HepG2 (cell line): Measurements from ENCODE around the gene EPS8L1. TPM values are rescaled to one million over a fixed set of nuclear protein-coding genes. Genes with fewer than 3 reads are reported as not detected.
A peak's percentile ranks its signal among the peaks of the same experiment; 100 is the strongest.

ENCODE experiments used
- DPF2 ChIP-seq: sonication (generic); formaldehyde crosslinking; IDR thresholded peaks from 2 replicates; pipeline ENCODE4 v1.4.0; 2020; ENCODE audit warnings: mild to moderate bottlenecking, low read depth, missing genetic modification reagents, borderline replicate concordance
- GMEB1 ChIP-seq: sonication (generic); formaldehyde crosslinking; IDR thresholded peaks from 2 replicates; pipeline ENCODE4 v1.5.1; 2020; ENCODE audit warnings: missing genetic modification reagents, mild to moderate bottlenecking, borderline replicate concordance
- GZF1 ChIP-seq: sonication (generic); formaldehyde crosslinking; IDR thresholded peaks from 2 replicates; pipeline ENCODE4 v1.5.1; 2020; ENCODE audit warnings: mild to moderate bottlenecking, missing genetic modification reagents
- HOMEZ ChIP-seq: IDR thresholded peaks from 2 replicates; pipeline ENCODE4 v1.6.1; 2016; ENCODE audit warnings: low read depth
- NFE2L2 ChIP-seq: fragments of 150-350 bp; IDR thresholded peaks from 2 replicates; pipeline ENCODE4 v1.6.1; 2014; ENCODE audit warnings: low read length
- NFYC ChIP-seq: IDR thresholded peaks from 2 replicates; pipeline ENCODE4 v1.6.1; 2016; ENCODE audit warnings: missing genetic modification reagents, missing compliant biosample characterization
- POLR2AphosphoS5 ChIP-seq: IDR thresholded peaks from 2 replicates; pipeline ENCODE4 v1.6.1; 2012; ENCODE audit warnings: low read depth, low read length
- SP1 ChIP-seq, 2 experiments: fragments of 450-650 bp in 1 of 2; sonication (generic) in 1 of 2; formaldehyde crosslinking in 1 of 2; IDR thresholded peaks; 2 replicates each; pipeline versions ENCODE4 v1.4.0 to v1.6.1; 2016 to 2020; ENCODE audit warnings: missing genetic modification reagents in 1 of 2
- ZBTB20 ChIP-seq: sonication (generic); formaldehyde crosslinking; IDR thresholded peaks from 2 replicates; pipeline ENCODE4 v1.8.1; 2023; ENCODE audit warnings: missing genetic modification reagents, low read depth, mild to moderate bottlenecking, borderline replicate concordance
- ZMYM4 ChIP-seq: sonication (generic); formaldehyde crosslinking; IDR thresholded peaks from 2 replicates; pipeline ENCODE4 v1.8.1; 2023; ENCODE audit warnings: mild to moderate bottlenecking, missing genetic modification reagents
- ZNF180 ChIP-seq: sonication (generic); formaldehyde crosslinking; IDR thresholded peaks from 2 replicates; pipeline ENCODE4 v1.4.0; 2020; ENCODE audit warnings: low read depth, missing genetic modification reagents, borderline replicate concordance
- ZNF329 ChIP-seq: sonication (generic); formaldehyde crosslinking; IDR thresholded peaks from 2 replicates; pipeline ENCODE4 v1.9.0; 2021; ENCODE audit warnings: low read depth, mild to moderate bottlenecking, missing genetic modification reagents
- ZNF609 ChIP-seq: sonication (generic); formaldehyde crosslinking; IDR thresholded peaks from 2 replicates; pipeline ENCODE4 v1.4.0; 2020; ENCODE audit warnings: mild to moderate bottlenecking, missing genetic modification reagents, borderline replicate concordance
- polyA plus RNA-seq, 8 experiments: library from polyadenylated mRNA; depleted of rRNA in 3 of 8; stranded (reverse) in 7 of 8; unstranded in 1 of 8; fragments of >200 nt; fragmentation: Illumina TruSeq in 4 of 8; extraction: Trizol in 4 of 8; gene quantifications; 2 replicates each; pipeline versions ENCODE4 v1.2.1 to v1.2.3, GENCODE V29; 2011 to 2016; ENCODE audit warnings: low read depth in 4 of 8, missing spikeins in 1 of 8, mixed read lengths in 1 of 8; ENCODE audit not compliant: insufficient read depth in 1 of 8
- total RNA-seq, 5 experiments: library from RNA; depleted of rRNA; stranded (reverse); fragments of >200 nt; fragmentation: Illumina TruSeq; extraction: Trizol; gene quantifications; 2 replicates each; pipeline ENCODE4 v1.2.3, GENCODE V29; 2016; ENCODE audit warnings: low read depth in 1 of 5
- TF ChIP-seq, protein P1 (sequence below): sonication (generic); formaldehyde crosslinking; IDR thresholded peaks from 2 replicates; pipeline ENCODE4 v1.5.1; 2020; ENCODE audit warnings: mild to moderate bottlenecking, missing genetic modification reagents, moderate library complexity
- TF ChIP-seq, protein P2 (sequence below): sonication (generic); formaldehyde crosslinking; IDR thresholded peaks from 2 replicates; pipeline ENCODE4 v1.4.0; 2020; ENCODE audit warnings: missing genetic modification reagents

The EPS8L1 gene
- total and polyA plus RNA-seq, 2 of the 13 experiments (the other 11 are each of a cell fraction or from before 2014, with no cell fraction given): 3.0 to 6.3 TPM

GRCh38 chr19:55116232-55116858 lies 40.7 kb downstream of the EPS8L1 start (continued):
- TF ChIP-seq ZNF609 (CRISPR knock-in tag) (no peak), GZF1 (CRISPR knock-in tag) (0 out of 2 replicates have a peak, but pooled peaks have one; percentile 28), SP1 (IDR thresholded peaks at IDR 0.05) (no peak), SP1 (CRISPR knock-in tag; IDR thresholded peaks at IDR 0.05) (no peak), POLR2AphosphoS5 (no peak), ZBTB20 (CRISPR knock-in tag) (0 out of 2 replicates have a peak, but pooled peaks have one; percentile 42), ZMYM4 (CRISPR knock-in tag) (peak; percentile 31; the same call in 1 of the 2 replicates), ZNF329 (CRISPR knock-in tag) (no peak), NFYC (CRISPR knock-in tag) (no peak), ZNF180 (CRISPR knock-in tag) (no peak), DPF2 (CRISPR knock-in tag) (peak; percentile 21; the same call in 1 of the 2 replicates), GMEB1 (peak; percentile 60; the same call in 1 of the 2 replicates), HOMEZ (CRISPR knock-in tag) (no peak), NFE2L2 (no peak)
- TF ChIP-seq, protein P1, sequence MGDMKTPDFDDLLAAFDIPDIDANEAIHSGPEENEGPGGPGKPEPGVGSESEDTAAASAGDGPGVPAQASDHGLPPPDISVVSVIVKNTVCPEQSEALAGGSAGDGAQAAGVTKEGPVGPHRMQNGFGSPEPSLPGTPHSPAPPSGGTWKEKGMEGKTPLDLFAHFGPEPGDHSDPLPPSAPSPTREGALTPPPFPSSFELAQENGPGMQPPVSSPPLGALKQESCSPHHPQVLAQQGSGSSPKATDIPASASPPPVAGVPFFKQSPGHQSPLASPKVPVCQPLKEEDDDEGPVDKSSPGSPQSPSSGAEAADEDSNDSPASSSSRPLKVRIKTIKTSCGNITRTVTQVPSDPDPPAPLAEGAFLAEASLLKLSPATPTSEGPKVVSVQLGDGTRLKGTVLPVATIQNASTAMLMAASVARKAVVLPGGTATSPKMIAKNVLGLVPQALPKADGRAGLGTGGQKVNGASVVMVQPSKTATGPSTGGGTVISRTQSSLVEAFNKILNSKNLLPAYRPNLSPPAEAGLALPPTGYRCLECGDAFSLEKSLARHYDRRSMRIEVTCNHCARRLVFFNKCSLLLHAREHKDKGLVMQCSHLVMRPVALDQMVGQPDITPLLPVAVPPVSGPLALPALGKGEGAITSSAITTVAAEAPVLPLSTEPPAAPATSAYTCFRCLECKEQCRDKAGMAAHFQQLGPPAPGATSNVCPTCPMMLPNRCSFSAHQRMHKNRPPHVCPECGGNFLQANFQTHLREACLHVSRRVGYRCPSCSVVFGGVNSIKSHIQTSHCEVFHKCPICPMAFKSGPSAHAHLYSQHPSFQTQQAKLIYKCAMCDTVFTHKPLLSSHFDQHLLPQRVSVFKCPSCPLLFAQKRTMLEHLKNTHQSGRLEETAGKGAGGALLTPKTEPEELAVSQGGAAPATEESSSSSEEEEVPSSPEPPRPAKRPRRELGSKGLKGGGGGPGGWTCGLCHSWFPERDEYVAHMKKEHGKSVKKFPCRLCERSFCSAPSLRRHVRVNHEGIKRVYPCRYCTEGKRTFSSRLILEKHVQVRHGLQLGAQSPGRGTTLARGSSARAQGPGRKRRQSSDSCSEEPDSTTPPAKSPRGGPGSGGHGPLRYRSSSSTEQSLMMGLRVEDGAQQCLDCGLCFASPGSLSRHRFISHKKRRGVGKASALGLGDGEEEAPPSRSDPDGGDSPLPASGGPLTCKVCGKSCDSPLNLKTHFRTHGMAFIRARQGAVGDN: peak; percentile 79
- TF ChIP-seq, protein P2, sequence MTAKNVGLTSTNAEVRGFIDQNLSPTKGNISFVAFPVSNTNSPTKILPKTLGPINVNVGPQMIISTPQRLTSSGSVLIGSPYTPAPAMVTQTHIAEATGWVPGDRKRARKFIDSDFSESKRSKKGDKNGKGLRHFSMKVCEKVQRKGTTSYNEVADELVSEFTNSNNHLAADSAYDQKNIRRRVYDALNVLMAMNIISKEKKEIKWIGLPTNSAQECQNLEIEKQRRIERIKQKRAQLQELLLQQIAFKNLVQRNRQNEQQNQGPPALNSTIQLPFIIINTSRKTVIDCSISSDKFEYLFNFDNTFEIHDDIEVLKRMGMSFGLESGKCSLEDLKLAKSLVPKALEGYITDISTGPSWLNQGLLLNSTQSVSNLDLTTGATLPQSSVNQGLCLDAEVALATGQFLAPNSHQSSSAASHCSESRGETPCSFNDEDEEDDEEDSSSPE (CRISPR knock-in tag): 0 out of 2 replicates have a peak, but pooled peaks have one; percentile 28
